ENCODE measurements around the gene ACP7.

Gene ACP7

DNA sequence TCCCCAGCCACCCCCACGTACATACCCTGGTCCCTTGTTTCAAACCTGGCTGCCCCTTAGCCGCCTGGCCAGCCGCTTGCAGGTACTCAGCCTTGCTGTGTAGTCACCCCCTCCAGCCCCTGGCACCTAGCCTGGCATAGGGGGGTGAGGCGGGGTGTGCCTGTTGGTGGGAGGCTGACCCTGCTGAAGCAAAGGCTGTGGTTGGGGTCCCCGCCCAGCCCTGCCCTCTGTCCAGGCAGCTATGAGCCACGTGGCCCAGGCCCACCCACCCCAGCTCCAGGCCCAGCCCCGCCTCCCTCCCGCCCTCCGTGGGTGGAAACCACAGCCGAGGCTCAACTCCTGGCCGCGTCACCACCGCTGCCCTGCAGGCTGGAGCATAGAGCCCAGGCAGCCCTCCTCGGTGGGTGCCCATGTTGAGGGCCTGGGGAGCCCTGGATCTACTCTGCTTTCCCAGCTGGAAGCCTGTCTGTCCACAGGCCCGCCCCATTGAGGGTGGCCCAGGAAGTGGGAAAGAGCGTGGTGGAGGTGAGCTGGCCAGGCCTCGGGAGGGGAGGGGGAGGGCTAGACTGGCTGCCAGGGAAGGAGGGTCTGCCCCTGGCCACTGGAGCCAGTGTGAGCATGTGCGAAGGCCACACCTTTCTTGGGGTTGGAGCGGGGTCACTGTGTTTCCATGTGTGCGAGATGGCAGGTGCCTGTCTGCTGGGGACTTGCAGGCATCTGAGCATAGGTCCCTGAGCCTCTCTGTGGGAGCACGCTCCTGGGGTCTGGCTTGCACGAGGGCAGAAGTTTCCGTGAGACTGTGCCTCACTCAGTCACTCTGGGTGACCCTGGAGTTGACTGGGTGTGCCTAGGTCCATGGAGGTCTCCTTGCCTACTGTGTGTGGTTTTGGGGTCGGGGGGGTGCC lies 72.4 kb downstream of the ACP7 start:
- Histone ChIP-seq H3K9me3 (ENCODE audit: control insufficient read depth, low read depth, low read length) (no peaks in the 10 kb centered on the region), H3K4me3 (ENCODE audit: low read length) (no peak overlapping the region), H3K9ac (ENCODE audit: low read length) (no peak overlapping the region), H3K27me3 (ENCODE audit: control insufficient read depth, insufficient read depth, low read length) (no peaks in the 10 kb centered on the region), H3K4me1 (ENCODE audit: control insufficient read depth, low read depth, low read length) (peaks cover 19% of the 10 kb centered on the region), H3K36me3 (ENCODE audit: control insufficient read depth, low read depth, low read length) (peaks cover 4% of the 10 kb centered on the region), H3K27ac (ENCODE audit: low read length) (no peak overlapping the region)

DNA sequence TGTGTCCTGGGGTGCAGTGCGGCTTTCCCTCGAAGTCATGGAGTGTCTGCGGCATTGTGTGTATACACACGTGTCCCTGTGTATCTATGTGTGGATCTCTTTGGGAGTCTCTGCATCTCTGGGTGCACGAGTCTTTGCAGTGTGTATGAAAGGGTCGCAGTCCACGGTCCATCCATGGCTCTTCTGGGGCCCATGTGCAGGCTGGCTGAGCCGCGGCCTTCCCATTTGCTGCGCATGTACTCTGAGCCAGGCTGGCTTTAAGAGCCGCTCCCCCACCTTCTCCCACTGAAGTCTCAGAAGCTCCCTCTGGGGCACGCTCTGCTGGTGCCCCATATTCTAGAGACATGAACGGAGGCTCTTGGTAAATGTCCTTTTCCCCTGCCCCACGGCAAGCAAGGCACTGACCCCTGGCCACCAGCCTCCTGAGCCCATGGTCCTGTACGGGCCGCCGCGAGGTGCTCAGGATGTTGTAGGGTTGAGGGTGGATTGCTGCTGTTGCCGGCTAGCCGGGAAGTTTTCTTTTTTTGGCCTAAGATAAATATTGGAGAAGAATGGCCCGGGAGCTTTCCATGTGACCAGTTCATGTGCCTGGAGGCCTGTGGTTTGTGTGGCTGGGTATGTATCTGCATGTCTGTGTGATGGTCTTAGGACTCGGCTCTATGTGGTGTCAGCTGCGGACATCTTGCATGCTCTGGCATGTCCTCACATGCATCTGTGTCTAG lies 73.3 kb downstream of the ACP7 start:
- no peak overlapping the region for H3K4me3 ChIP-seq (ENCODE audit: low read length)
- H3K9me3 ChIP-seq (ENCODE audit: control insufficient read depth, low read depth, low read length) = no peaks in the 10 kb centered on the region
- H3K27me3 ChIP-seq (ENCODE audit: control insufficient read depth, insufficient read depth, low read length) = no peaks in the 10 kb centered on the region
- H3K27ac ChIP-seq (ENCODE audit: low read length) = no peak overlapping the region
- H3K4me1 ChIP-seq (ENCODE audit: control insufficient read depth, low read depth, low read length) = peaks cover 19% of the 10 kb centered on the region
- H3K9ac ChIP-seq (ENCODE audit: low read length) = no peak overlapping the region
- H3K36me3 ChIP-seq (ENCODE audit: control insufficient read depth, low read depth, low read length) = peaks cover 4% of the 10 kb centered on the region

DNA sequence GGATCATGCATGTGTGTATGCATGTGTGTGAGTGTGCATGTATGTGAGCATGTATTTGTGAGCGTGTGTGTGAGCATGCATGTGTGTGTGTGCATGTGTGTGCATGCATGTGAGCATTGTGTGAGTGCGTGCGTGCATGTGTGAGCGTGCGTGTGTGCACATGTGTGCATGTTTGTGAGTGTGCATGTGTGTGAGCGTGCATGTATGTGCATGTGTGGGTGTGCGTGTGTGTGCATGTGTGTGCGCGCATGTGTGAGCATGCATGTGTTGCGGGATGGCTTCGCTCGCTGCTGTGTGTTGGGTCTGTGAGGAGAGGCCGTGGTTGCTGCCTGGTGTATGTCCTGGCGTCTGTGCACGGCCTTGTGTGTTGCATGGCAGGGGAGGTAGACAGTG lies 73.8 kb downstream of the ACP7 start:
- peaks cover 19% of the 10 kb centered on the region for H3K4me1 ChIP-seq (ENCODE audit: control insufficient read depth, low read depth, low read length)
- no peak overlapping the region for H3K4me3 ChIP-seq (ENCODE audit: low read length)
- H3K36me3 ChIP-seq (ENCODE audit: control insufficient read depth, low read depth, low read length) = peaks cover 4% of the 10 kb centered on the region
- H3K27me3 ChIP-seq (ENCODE audit: control insufficient read depth, insufficient read depth, low read length) = no peaks in the 10 kb centered on the region
- no peak overlapping the region for H3K9ac ChIP-seq (ENCODE audit: low read length)
- H3K27ac ChIP-seq (ENCODE audit: low read length) = no peak overlapping the region
- no peaks in the 10 kb centered on the region for H3K9me3 ChIP-seq (ENCODE audit: control insufficient read depth, low read depth, low read length)

DNA sequence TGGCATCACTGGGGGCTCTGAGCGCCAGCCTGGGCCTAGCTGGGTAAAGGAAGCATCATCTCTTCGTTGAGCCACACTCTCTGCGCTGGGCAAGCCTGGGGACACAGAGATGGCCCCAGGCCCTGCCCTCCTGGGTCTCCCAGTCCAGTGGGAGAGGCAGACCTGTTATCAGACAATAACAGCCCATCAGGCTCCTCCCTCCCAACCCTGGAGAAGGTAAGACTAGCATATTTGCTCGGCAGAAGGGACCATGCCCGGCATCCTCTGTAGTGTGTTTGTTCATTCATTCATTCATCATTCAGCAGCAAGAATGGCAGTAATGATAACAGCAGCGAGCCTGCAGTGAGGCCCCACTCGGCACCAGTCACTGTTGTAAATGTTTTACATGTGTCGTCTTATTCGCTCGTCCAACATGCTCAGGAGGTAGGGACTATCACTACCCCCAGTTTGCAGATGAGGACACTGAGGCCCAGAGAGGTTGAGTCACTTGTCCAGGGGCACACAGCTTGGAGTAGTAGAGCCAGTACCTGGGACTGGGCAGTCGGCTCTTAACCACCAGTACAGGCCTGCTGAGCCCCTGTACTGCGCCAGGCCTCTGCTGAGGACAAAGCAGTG lies 74.6 kb downstream of the ACP7 start:
- Histone ChIP-seq H3K9ac (ENCODE audit: low read length) (no peak overlapping the region), H3K27me3 (ENCODE audit: control insufficient read depth, insufficient read depth, low read length) (no peaks in the 10 kb centered on the region), H3K36me3 (ENCODE audit: control insufficient read depth, low read depth, low read length) (peaks cover 4% of the 10 kb centered on the region), H3K4me3 (ENCODE audit: low read length) (no peak overlapping the region), H3K27ac (ENCODE audit: low read length) (no peak overlapping the region), H3K4me1 (ENCODE audit: control insufficient read depth, low read depth, low read length) (peaks cover 19% of the 10 kb centered on the region), H3K9me3 (ENCODE audit: control insufficient read depth, low read depth, low read length) (no peaks in the 10 kb centered on the region)

DNA sequence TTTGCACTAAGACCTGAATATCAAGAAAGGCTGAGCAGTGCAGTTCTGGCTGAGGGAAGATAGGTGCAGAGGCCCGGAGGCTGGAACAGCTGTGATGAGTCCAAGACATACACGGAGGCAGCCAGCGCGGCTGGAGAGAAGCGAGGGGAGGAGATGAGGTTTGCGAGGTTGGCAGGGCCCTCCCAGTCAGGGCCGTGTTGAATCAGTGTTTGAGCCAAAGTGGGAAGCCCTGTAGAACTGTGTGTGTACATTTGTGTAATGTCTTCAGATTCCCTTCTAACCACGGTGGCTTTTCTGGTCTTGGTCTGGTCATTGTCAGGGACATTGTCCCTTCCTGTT lies 76.3 kb downstream of the ACP7 start:
- Histone ChIP-seq H3K9ac (ENCODE audit: low read length) (no peak overlapping the region), H3K4me3 (ENCODE audit: low read length) (no peak overlapping the region), H3K36me3 (ENCODE audit: control insufficient read depth, low read depth, low read length) (peaks cover 4% of the 10 kb centered on the region), H3K9me3 (ENCODE audit: control insufficient read depth, low read depth, low read length) (no peaks in the 10 kb centered on the region), H3K4me1 (ENCODE audit: control insufficient read depth, low read depth, low read length) (peaks cover 3% of the 10 kb centered on the region), H3K27me3 (ENCODE audit: control insufficient read depth, insufficient read depth, low read length) (no peaks in the 10 kb centered on the region), H3K27ac (ENCODE audit: low read length) (no peak overlapping the region)

Data from iPS-18a (cell line).